Gastrocnemius medialis (tissue), 4 donors: Measurements from ENCODE around the gene HOMER2.

ENCODE experiments used
- POLR2A ChIP-seq, 2 donors: fragments of 450-650 bp; IDR thresholded peaks; one replicate each; pipeline ENCODE4 v1.6.1; 2017; ENCODE audit warnings: antibody characterized with exemption in 2 of 2, mild to moderate bottlenecking in 2 of 2, moderate library complexity in 2 of 2
- TF ChIP-seq, protein P1 (sequence below), 5 experiments: fragments of 450-650 bp in 3 of 5; fragments of 200-600 bp in 2 of 5; sonication (generic) in 2 of 5; IDR thresholded peaks in 4 of 5; conservative IDR thresholded peaks in 1 of 5; 1 replicate in 4 of 5; 2 replicates in 1 of 5; pipeline ENCODE4 v1.5.1; 2016 to 2019; ENCODE audit warnings: antibody characterized with exemption in 5 of 5, mild to moderate bottlenecking in 3 of 5, moderate library complexity in 3 of 5

GRCh38 chr15:82810890-82811426 lies 141.6 kb downstream of the HOMER2 start:
- TF ChIP-seq, protein P1, sequence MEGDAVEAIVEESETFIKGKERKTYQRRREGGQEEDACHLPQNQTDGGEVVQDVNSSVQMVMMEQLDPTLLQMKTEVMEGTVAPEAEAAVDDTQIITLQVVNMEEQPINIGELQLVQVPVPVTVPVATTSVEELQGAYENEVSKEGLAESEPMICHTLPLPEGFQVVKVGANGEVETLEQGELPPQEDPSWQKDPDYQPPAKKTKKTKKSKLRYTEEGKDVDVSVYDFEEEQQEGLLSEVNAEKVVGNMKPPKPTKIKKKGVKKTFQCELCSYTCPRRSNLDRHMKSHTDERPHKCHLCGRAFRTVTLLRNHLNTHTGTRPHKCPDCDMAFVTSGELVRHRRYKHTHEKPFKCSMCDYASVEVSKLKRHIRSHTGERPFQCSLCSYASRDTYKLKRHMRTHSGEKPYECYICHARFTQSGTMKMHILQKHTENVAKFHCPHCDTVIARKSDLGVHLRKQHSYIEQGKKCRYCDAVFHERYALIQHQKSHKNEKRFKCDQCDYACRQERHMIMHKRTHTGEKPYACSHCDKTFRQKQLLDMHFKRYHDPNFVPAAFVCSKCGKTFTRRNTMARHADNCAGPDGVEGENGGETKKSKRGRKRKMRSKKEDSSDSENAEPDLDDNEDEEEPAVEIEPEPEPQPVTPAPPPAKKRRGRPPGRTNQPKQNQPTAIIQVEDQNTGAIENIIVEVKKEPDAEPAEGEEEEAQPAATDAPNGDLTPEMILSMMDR (IDR thresholded peaks at IDR 0.05 in 4 of 5, conservative IDR thresholded peaks at IDR 0.05 in 1 of 5): no peak
- TF ChIP-seq POLR2A (IDR thresholded peaks at IDR 0.05): no peak
